ACC112 (cell line): Measurements from ENCODE around the gene CD7.

Experiments
- H2AFZ ChIP-seq: fragments of 200-600 bp; sonication (generic); one replicate; pipeline ENCODE4 v1.6.0; 2017; ENCODE audit warnings: antibody characterized with exemption, low read length; ENCODE audit not compliant: unreplicated experiment
- H3K27ac ChIP-seq: fragments of 200-600 bp; sonication (generic); 2 replicates; pipeline ENCODE4 v1.5.1; 2014; ENCODE audit warnings: low read depth, mild to moderate bottlenecking, antibody characterized with exemption, low read length, moderate library complexity
- H3K27me3 ChIP-seq: fragments of 200-600 bp; sonication (generic); 2 replicates; pipeline ENCODE4 v1.6.1; 2014; ENCODE audit warnings: mild to moderate bottlenecking, antibody characterized with exemption, low read length, moderate library complexity, mixed read lengths; ENCODE audit not compliant: insufficient read depth
- H3K36me3 ChIP-seq: fragments of 200-600 bp; sonication (generic); 2 replicates; pipeline ENCODE4 v1.6.1; 2016; ENCODE audit warnings: mild to moderate bottlenecking, antibody characterized with exemption, low read length, moderate library complexity, mixed read lengths; ENCODE audit not compliant: insufficient read depth
- H3K4me1 ChIP-seq: fragments of 200-600 bp; sonication (generic); one replicate; pipeline ENCODE4 v1.6.1; 2016; ENCODE audit warnings: low read length, mixed read lengths; ENCODE audit not compliant: insufficient read depth, unreplicated experiment, control insufficient read depth
- H3K4me3 ChIP-seq: fragments of 200-600 bp; sonication (generic); 2 replicates; pipeline ENCODE4 v1.5.1; 2014; ENCODE audit warnings: mild to moderate bottlenecking, low read depth, low read length
- H3K79me2 ChIP-seq: fragments of 200-600 bp; sonication (generic); one replicate; pipeline ENCODE4 v1.6.0; 2016; ENCODE audit warnings: low read length; ENCODE audit not compliant: control insufficient read depth, unreplicated experiment, insufficient read depth

The CD7 gene

GRCh38 chr17:82281076-82281475 is 36.3 kb downstream of the CD7 start:
- no peaks in the 10 kb centered on the region for H3K36me3 ChIP-seq
- H3K79me2 ChIP-seq = no peaks in the 10 kb centered on the region
- H3K4me3 ChIP-seq = no peak overlapping the region
- H2AFZ ChIP-seq = no peak overlapping the region
- no peaks in the 10 kb centered on the region for H3K27me3 ChIP-seq
- H3K4me1 ChIP-seq = peaks cover 32% of the 10 kb centered on the region
- H3K27ac ChIP-seq = peak overlapping the region; percentile 21; the same call in 1 of the 2 replicates

GRCh38 chr17:82280537-82280936 is 36.9 kb downstream of the CD7 start:
- Histone ChIP-seq H2AFZ (no peak overlapping the region), H3K27me3 (no peaks in the 10 kb centered on the region), H3K4me3 (no peak overlapping the region), H3K27ac (0 out of 2 replicates have a peak overlapping the region, but pooled peaks have one; percentile 21), H3K4me1 (peaks cover 32% of the 10 kb centered on the region), H3K36me3 (no peaks in the 10 kb centered on the region), H3K79me2 (no peaks in the 10 kb centered on the region)

GRCh38 chr17:82278786-82279391 is 38.5 kb downstream of the CD7 start:
- H3K4me1 ChIP-seq = peaks cover 40% of the 10 kb centered on the region
- H3K79me2 ChIP-seq = peaks cover 6% of the 10 kb centered on the region
- H3K27me3 ChIP-seq = no peaks in the 10 kb centered on the region
- no peak overlapping the region for H2AFZ ChIP-seq
- no peak overlapping the region for H3K4me3 ChIP-seq
- H3K36me3 ChIP-seq = no peaks in the 10 kb centered on the region
- no peak overlapping the region for H3K27ac ChIP-seq

- Histone ChIP-seq H3K79me2 (peaks cover 10% of the 10 kb centered on the region), H3K36me3 (no peaks in the 10 kb centered on the region), H3K27ac (no peak overlapping the region), H2AFZ (no peak overlapping the region), H3K27me3 (no peaks in the 10 kb centered on the region), H3K4me1 (peaks cover 34% of the 10 kb centered on the region), H3K4me3 (no peak overlapping the region)
These were observed 39.1 kb downstream of the CD7 start for GRCh38 chr17:82278308-82278707.

GRCh38 chr17:82277851-82278250 is 39.6 kb downstream of the CD7 start:
- Histone ChIP-seq H3K79me2 (peaks cover 15% of the 10 kb centered on the region), H3K4me3 (no peak overlapping the region), H2AFZ (no peak overlapping the region), H3K4me1 (peaks cover 30% of the 10 kb centered on the region), H3K36me3 (no peaks in the 10 kb centered on the region), H3K27ac (no peak overlapping the region), H3K27me3 (no peaks in the 10 kb centered on the region)

- H3K79me2 ChIP-seq = peaks cover 24% of the 10 kb centered on the region
- no peak overlapping the region for H2AFZ ChIP-seq
These were observed 40.5 kb downstream of the CD7 start for GRCh38 chr17:82276938-82277337.

GRCh38 chr17:82275326-82275725 is 42.1 kb downstream of the CD7 start:
- H3K4me3 ChIP-seq = no peak overlapping the region
- H3K36me3 ChIP-seq = peaks cover 14% of the 10 kb centered on the region
- peaks cover 26% of the 10 kb centered on the region for H3K4me1 ChIP-seq
- no peak overlapping the region for H2AFZ ChIP-seq
- no peak overlapping the region for H3K27ac ChIP-seq
- H3K27me3 ChIP-seq = no peaks in the 10 kb centered on the region
- H3K79me2 ChIP-seq = peaks cover 40% of the 10 kb centered on the region

More at GRCh38 chr17:82276938-82277337, 40.5 kb downstream of the CD7 start:
- Histone ChIP-seq H3K36me3 (peaks cover 5% of the 10 kb centered on the region), H3K27me3 (no peaks in the 10 kb centered on the region), H3K4me1 (peaks cover 24% of the 10 kb centered on the region), H3K27ac (no peak overlapping the region), H3K4me3 (no peak overlapping the region)

GRCh38 chr17:82274134-82275020 is 43.0 kb downstream of the CD7 start:
- H3K4me1 ChIP-seq = peaks cover 35% of the 10 kb centered on the region
- peak overlapping the region; percentile 97; the same call in 1 of the 2 replicates for H3K27ac ChIP-seq
- H3K36me3 ChIP-seq = peaks cover 14% of the 10 kb centered on the region
- H3K4me3 ChIP-seq = peak overlapping the region; percentile 99
- peaks cover 50% of the 10 kb centered on the region for H3K79me2 ChIP-seq
- no peak overlapping the region for H2AFZ ChIP-seq
- no peaks in the 10 kb centered on the region for H3K27me3 ChIP-seq

- H3K27ac ChIP-seq = peak within 1 kb of the TSS; percentile 97
- peak within 1 kb of the TSS; percentile 76 for H2AFZ ChIP-seq
- peaks cover 42% of the 10 kb centered on the region for H3K4me1 ChIP-seq
- H3K36me3 ChIP-seq = peaks cover 14% of the 10 kb centered on the region
- H3K79me2 ChIP-seq = peaks cover 57% of the 10 kb centered on the region
- peak within 1 kb of the TSS; percentile 99 for H3K4me3 ChIP-seq
- no peaks in the 10 kb centered on the region for H3K27me3 ChIP-seq
These were observed 43.9 kb downstream of the CD7 start, which contains the start of gene CSNK1D for GRCh38 chr17:82273327-82274133. Gene CSNK1D (minus strand): TSS chr17:82273700. CDS start chr17:82273381, 319 bp downstream.
